GM12892 (cell line): ENCODE results near the gene GRM7.

Source experiments
- POLR2A ChIP-seq: IDR thresholded peaks from 2 replicates; pipeline ENCODE4 v1.6.1; 2011; ENCODE audit warnings: low read depth, low read length, control low read depth
- POLR2AphosphoS5 ChIP-seq: IDR thresholded peaks from 2 replicates; pipeline ENCODE4 v1.6.1; 2011; ENCODE audit warnings: low read depth, low read length, control low read depth
- TAF1 ChIP-seq: IDR thresholded peaks from 2 replicates; pipeline ENCODE4 v1.6.1; 2011; ENCODE audit warnings: low read depth, mild to moderate bottlenecking, control low read depth, low read length, borderline replicate concordance

DNA sequence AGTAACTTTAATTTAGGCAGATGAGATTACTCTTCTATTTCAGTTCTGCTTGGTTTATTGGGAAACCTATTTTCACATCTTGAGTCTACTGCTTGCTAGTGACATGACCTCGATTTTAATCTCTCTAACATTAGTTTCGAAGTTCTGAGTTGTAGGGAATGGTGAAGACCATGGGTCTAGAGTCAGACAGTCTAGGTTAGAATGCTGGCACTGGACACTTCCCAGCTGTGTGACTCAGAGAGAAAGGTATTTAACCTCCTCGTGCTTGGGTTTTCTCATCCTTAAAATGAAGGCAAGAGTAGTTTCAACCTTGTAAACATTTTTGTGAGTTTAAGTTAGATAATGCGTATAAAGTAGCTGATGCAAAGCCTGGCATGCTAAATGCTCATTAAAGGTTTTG is 422.1 kb downstream of the GRM7 start:
- TF ChIP-seq POLR2A (no peak), POLR2AphosphoS5 (no peak), TAF1 (no peak)
